ENCODE measurements around the gene USB1. TPM values are rescaled to one million over a fixed set of nuclear protein-coding genes. Genes with fewer than 3 reads are reported as not detected.
"Not testable (repeated sequence)": the region's sequence is repeated elsewhere in the genome, so short reads cannot be mapped to it uniquely, and the experiment has no call there.

The USB1 gene
- total and polyA plus RNA-seq, 7 experiments from 2014 or later = 26.8 to 50.8 (median 28.9) TPM

GRCh38 chr16:57976331-57976796 lies 24.8 kb upstream of the USB1 start:
- no peak overlapping the region for H3K27ac Mint-ChIP-seq
- Histone ChIP-seq H3K27ac (ENCODE audit: low read depth, low read length) (no peak overlapping the region), H3K4me3 (ENCODE audit: low read length) (no peak overlapping the region), H3K36me3 (ENCODE audit: control insufficient read depth in 2 of 3, insufficient read depth in 3 of 3, low read length in 3 of 3) (no peaks in the 10 kb centered on the region), H3K9me3 (ENCODE audit: control insufficient read depth in 2 of 3, low read length in 3 of 3) (no peaks in the 10 kb centered on the region), H3K4me1 (ENCODE audit: control insufficient read depth in 2 of 2, insufficient read depth in 2 of 2, low read length in 2 of 2) (no peaks in the 10 kb centered on the region), H3K27me3 (ENCODE audit: control insufficient read depth in 2 of 2, insufficient read depth in 2 of 2, low read length in 2 of 2) (no peaks in the 10 kb centered on the region)
- intact Hi-C loops (cut with micrococcal nuclease) = no loop called here
- H3K36me3 Mint-ChIP-seq = no peaks in the 10 kb centered on the region
- peaks cover 0 to 6% (median 0%) of the 10 kb centered on the region in 7 donors for H3K4me1 Mint-ChIP-seq
- H3K27me3 Mint-ChIP-seq = peaks cover 0 to 4% (median 0%) of the 10 kb centered on the region in 5 donors
- DNase-seq (no peak), ATAC-seq (no peak)
- H3K9me3 Mint-ChIP-seq = peaks cover 0 to 2% (median 0%) of the 10 kb centered on the region in 11 donors
- H3K4me3 Mint-ChIP-seq = no peak overlapping the region
- POLR2A ChIA-PET = no interaction called here
- CTCF ChIA-PET = no interaction called here

- CTCF ChIA-PET = no interaction called here
- H3K36me3 ChIP-seq (ENCODE audit: control insufficient read depth in 2 of 3, insufficient read depth in 3 of 3, low read length in 3 of 3) = no peaks in the 10 kb centered on the region
- H3K27me3 ChIP-seq (ENCODE audit: control insufficient read depth in 2 of 2, insufficient read depth in 2 of 2, low read length in 2 of 2) = no peaks in the 10 kb centered on the region
- POLR2A ChIA-PET = interaction anchor here (0.6 kb wide), 1 partner anchor 1140 kb away, joined by 4 read pairs; no protein-coding TSS in a partner anchor
- Mint-ChIP-seq H3K4me1 (no peaks in the 10 kb centered on the region), H3K27ac (no peak overlapping the region), H3K27me3 (peaks cover 0 to 5% (median 0%) of the 10 kb centered on the region in 5 donors), H3K4me3 (no peak overlapping the region), H3K9me3 (peaks cover 0 to 2% (median 0%) of the 10 kb centered on the region in 11 donors), H3K36me3 (no peaks in the 10 kb centered on the region)
- no peak overlapping the region for H3K27ac ChIP-seq (ENCODE audit: low read depth, low read length)
- intact Hi-C loops (cut with micrococcal nuclease) = no loop called here
- no peaks in the 10 kb centered on the region for H3K4me1 ChIP-seq (ENCODE audit: control insufficient read depth in 2 of 2, insufficient read depth in 2 of 2, low read length in 2 of 2)
- DNase-seq (no peak), ATAC-seq (no peak)
- H3K4me3 ChIP-seq (ENCODE audit: low read length) = no peak overlapping the region
- no peaks in the 10 kb centered on the region for H3K9me3 ChIP-seq (ENCODE audit: control insufficient read depth in 2 of 3, low read length in 3 of 3)
Measured at GRCh38 chr16:57977418-57978069, 23.7 kb upstream of the USB1 start.

GRCh38 chr16:57978070-57978465 lies 23.1 kb upstream of the USB1 start:
- H3K4me3 ChIP-seq (ENCODE audit: low read length); H3K9me3 ChIP-seq (ENCODE audit: control insufficient read depth in 2 of 3, low read length in 3 of 3); H3K27ac Mint-ChIP-seq; H3K4me1 Mint-ChIP-seq; H3K9me3 Mint-ChIP-seq; DNase-seq; ATAC-seq; H3K27me3 ChIP-seq (ENCODE audit: control insufficient read depth in 2 of 2, insufficient read depth in 2 of 2, low read length in 2 of 2); H3K36me3 Mint-ChIP-seq; H3K4me3 Mint-ChIP-seq; intact Hi-C loops (cut with micrococcal nuclease); H3K4me1 ChIP-seq (ENCODE audit: control insufficient read depth in 2 of 2, insufficient read depth in 2 of 2, low read length in 2 of 2); H3K27me3 Mint-ChIP-seq; H3K27ac ChIP-seq (ENCODE audit: low read depth, low read length); H3K36me3 ChIP-seq (ENCODE audit: control insufficient read depth in 2 of 3, insufficient read depth in 3 of 3, low read length in 3 of 3); CTCF ChIA-PET: not testable (repeated sequence)
- POLR2A ChIA-PET = interaction anchor here (0.6 kb wide), 1 partner anchor 1141 kb away, joined by 4 read pairs; no protein-coding TSS in a partner anchor

- intact Hi-C loops (cut with micrococcal nuclease) = no loop called here
- Histone ChIP-seq H3K9me3 (ENCODE audit: control insufficient read depth in 2 of 3, low read length in 3 of 3) (no peaks in the 10 kb centered on the region), H3K36me3 (ENCODE audit: control insufficient read depth in 2 of 3, insufficient read depth in 3 of 3, low read length in 3 of 3) (no peaks in the 10 kb centered on the region), H3K27me3 (ENCODE audit: control insufficient read depth in 2 of 2, insufficient read depth in 2 of 2, low read length in 2 of 2) (no peaks in the 10 kb centered on the region), H3K27ac (ENCODE audit: low read depth, low read length) (no peak overlapping the region), H3K4me1 (ENCODE audit: control insufficient read depth in 2 of 2, insufficient read depth in 2 of 2, low read length in 2 of 2) (peaks cover 0 to 1% of the 10 kb centered on the region in 2 donors), H3K4me3 (ENCODE audit: low read length) (no peak overlapping the region)
- POLR2A ChIA-PET = no interaction called here
- Mint-ChIP-seq H3K36me3 (no peaks in the 10 kb centered on the region), H3K27me3 (peaks cover 0 to 5% (median 0%) of the 10 kb centered on the region in 5 donors), H3K9me3 (no peaks in the 10 kb centered on the region), H3K27ac (no peak overlapping the region), H3K4me1 (peaks cover 0 to 3% (median 0%) of the 10 kb centered on the region in 7 donors), H3K4me3 (no peak overlapping the region)
- CTCF ChIA-PET = no interaction called here
- no peak for DNase-seq
- ATAC-seq = no peak
Measured at GRCh38 chr16:57979006-57979585, 22.1 kb upstream of the USB1 start.

DNA sequence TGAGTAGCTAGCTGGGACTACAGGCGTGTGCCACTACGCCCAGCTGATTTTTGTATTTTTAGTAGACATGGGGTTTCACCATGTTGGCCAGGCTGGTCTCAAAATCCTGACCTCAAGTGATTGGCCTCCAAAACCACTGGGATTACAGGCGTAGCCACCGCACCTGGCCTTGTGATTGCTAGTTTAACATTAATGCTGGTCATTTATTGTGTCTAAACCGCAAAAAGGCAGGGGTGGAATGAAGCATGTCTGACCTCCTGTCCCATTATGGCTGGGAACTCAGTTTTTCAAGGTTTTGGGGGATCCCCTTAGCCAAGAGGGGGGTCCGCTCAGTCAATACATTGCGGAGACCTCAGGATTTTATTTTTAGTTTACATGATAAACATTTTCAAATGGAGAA lies 19.6 kb upstream of the USB1 start:
- CTCF ChIA-PET = no interaction called here
- intact Hi-C loops (cut with micrococcal nuclease) = no loop called here

DNA sequence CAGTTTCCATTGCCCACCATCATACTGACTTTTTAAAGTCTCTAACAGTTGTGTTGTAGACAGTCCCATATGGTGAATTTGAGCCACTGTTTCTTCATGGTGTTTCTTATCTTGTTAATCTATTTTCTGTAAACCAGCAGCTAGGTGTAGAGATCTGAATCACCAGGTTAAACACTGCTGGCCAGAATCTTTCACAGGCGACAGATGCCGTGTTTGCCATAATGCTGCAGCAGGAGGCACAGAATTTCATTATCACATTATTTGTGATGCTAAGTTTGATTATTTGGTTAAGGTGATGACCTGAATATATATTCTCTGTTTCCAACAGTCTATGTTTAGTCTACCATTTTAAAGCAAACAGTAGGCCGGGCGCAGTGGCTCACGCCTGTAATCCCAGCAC lies 18.8 kb upstream of the USB1 start:
- no peaks in the 10 kb centered on the region for H3K9me3 ChIP-seq (ENCODE audit: control insufficient read depth in 2 of 3, low read length in 3 of 3)
- H3K36me3 Mint-ChIP-seq = no peaks in the 10 kb centered on the region
- H3K4me3 ChIP-seq (ENCODE audit: low read length) = no peak overlapping the region
- peaks cover 6% of the 10 kb centered on the region in 2 donors for H3K4me1 ChIP-seq (ENCODE audit: control insufficient read depth in 2 of 2, insufficient read depth in 2 of 2, low read length in 2 of 2)
- ATAC-seq = no peak
- intact Hi-C loops (cut with micrococcal nuclease) = no loop called here
- POLR2A ChIA-PET = no interaction called here
- H3K36me3 ChIP-seq (ENCODE audit: control insufficient read depth in 2 of 3, insufficient read depth in 3 of 3, low read length in 3 of 3) = no peaks in the 10 kb centered on the region
- DNase-seq = no peak
- CTCF ChIA-PET = no interaction called here
- H3K4me1 Mint-ChIP-seq = peaks cover 2 to 21% (median 8%) of the 10 kb centered on the region in 7 donors
- no peak overlapping the region for H3K4me3 Mint-ChIP-seq
- H3K27ac ChIP-seq (ENCODE audit: low read depth, low read length) = no peak overlapping the region
- H3K27me3 Mint-ChIP-seq = peaks cover 0 to 18% (median 0%) of the 10 kb centered on the region in 5 donors
- no peak overlapping the region for H3K27ac Mint-ChIP-seq
- H3K9me3 Mint-ChIP-seq = no peaks in the 10 kb centered on the region
- H3K27me3 ChIP-seq (ENCODE audit: control insufficient read depth in 2 of 2, insufficient read depth in 2 of 2, low read length in 2 of 2) = no peaks in the 10 kb centered on the region

More for the DNA sequence above, 19.6 kb upstream of the USB1 start:
- Mint-ChIP-seq H3K27ac (no peak overlapping the region), H3K9me3 (no peaks in the 10 kb centered on the region), H3K36me3 (no peaks in the 10 kb centered on the region), H3K4me3 (no peak overlapping the region), H3K27me3 (peaks cover 0 to 14% (median 0%) of the 10 kb centered on the region in 5 donors), H3K4me1 (peaks cover 2 to 21% (median 8%) of the 10 kb centered on the region in 7 donors)
- Histone ChIP-seq H3K27ac (ENCODE audit: low read depth, low read length) (no peak overlapping the region), H3K9me3 (ENCODE audit: control insufficient read depth in 2 of 3, low read length in 3 of 3) (no peaks in the 10 kb centered on the region), H3K4me3 (ENCODE audit: low read length) (no peak overlapping the region), H3K36me3 (ENCODE audit: control insufficient read depth in 2 of 3, insufficient read depth in 3 of 3, low read length in 3 of 3) (no peaks in the 10 kb centered on the region), H3K4me1 (ENCODE audit: control insufficient read depth in 2 of 2, insufficient read depth in 2 of 2, low read length in 2 of 2) (peaks cover 6% of the 10 kb centered on the region in 2 donors), H3K27me3 (ENCODE audit: control insufficient read depth in 2 of 2, insufficient read depth in 2 of 2, low read length in 2 of 2) (no peaks in the 10 kb centered on the region)
- ATAC-seq = no peak
- POLR2A ChIA-PET = no interaction called here
- DNase-seq = no peak

Data from naive thymus-derived CD4-positive, alpha-beta T cell (primary cell).